ENCODE measurements around the gene MAGEE1. TPM values are rescaled to one million over a fixed set of nuclear protein-coding genes. Genes with fewer than 3 reads are reported as not detected.

MAGEE1 gene
- polyA plus RNA-seq, 1 of the 3 experiments (the other 2 are of a cell fraction), result 1.8 TPM

GRCh38 chrX:76407795-76408194 lies 19.7 kb upstream of the MAGEE1 start:
- TF ChIP-seq GATA2 (CRISPR knock-in tag; IDR thresholded peaks at IDR 0.05), result no peak
- TF ChIP-seq USF1 (IDR thresholded peaks at IDR 0.05; ENCODE audit: borderline replicate concordance, low read depth), result no peak
- TF ChIP-seq FOSL2 (IDR thresholded peaks at IDR 0.05; ENCODE audit: borderline replicate concordance, low read depth), result no peak
- TF ChIP-seq PBX3 (IDR thresholded peaks at IDR 0.05), result no peak
- TF ChIP-seq GABPA (IDR thresholded peaks at IDR 0.05; ENCODE audit: low read depth), result no peak
- no peak for TF ChIP-seq TEAD4 (IDR thresholded peaks at IDR 0.05; ENCODE audit: borderline replicate concordance, insufficient read depth)
- no peak for TF ChIP-seq REST (IDR thresholded peaks at IDR 0.05; ENCODE audit: low read depth, low read length)
- no peak for TF ChIP-seq JUND (IDR thresholded peaks at IDR 0.05)
- no peak for TF ChIP-seq ZBTB33 (IDR thresholded peaks at IDR 0.05; ENCODE audit: borderline replicate concordance, low read depth)
- TF ChIP-seq RXRA (IDR thresholded peaks at IDR 0.05; ENCODE audit: borderline replicate concordance, low read depth), result no peak
- no peak for TF ChIP-seq YY1 (IDR thresholded peaks at IDR 0.05; ENCODE audit: low read depth)
- TF ChIP-seq IRF3 (IDR thresholded peaks at IDR 0.05; ENCODE audit: low read depth, low read length), result no peak
- no peak for TF ChIP-seq MAX (IDR thresholded peaks at IDR 0.05; ENCODE audit: low read depth)
- no peak for TF ChIP-seq TCF12 (IDR thresholded peaks at IDR 0.05)
- no peak for TF ChIP-seq RFX5 (IDR thresholded peaks at IDR 0.05; ENCODE audit: low read length)
- TF ChIP-seq FOXM1 (IDR thresholded peaks at IDR 0.05; ENCODE audit: low read depth), result no peak
- no peak for TF ChIP-seq MXI1 (IDR thresholded peaks at IDR 0.05; ENCODE audit: low read depth, low read length)
- no peak for TF ChIP-seq USF2 (IDR thresholded peaks at IDR 0.05; ENCODE audit: borderline replicate concordance, low read depth, low read length)
- no peak for TF ChIP-seq CHD2 (IDR thresholded peaks at IDR 0.05; ENCODE audit: low read length, partially characterized antibody)
- no peak for TF ChIP-seq EP300 (IDR thresholded peaks at IDR 0.05; ENCODE audit: borderline replicate concordance in 1 of 2, low read depth in 1 of 2, low read length in 1 of 2)
- no peak for DNase-seq

More at GRCh38 chrX:76407795-76408194, 19.7 kb upstream of the MAGEE1 start:
- no peaks in the 10 kb centered on the region for H3F3A ChIP-seq (replicated peaks; ENCODE audit: insufficient read depth)
- H3K9me3 ChIP-seq, result no peaks in the 10 kb centered on the region
- H4K20me1 ChIP-seq (ENCODE audit: insufficient read depth), result no peaks in the 10 kb centered on the region
- H3K4me3 ChIP-seq (ENCODE audit: low read depth in 2 of 2, low read length in 1 of 2), result no peak overlapping the region
- H3K9ac ChIP-seq, result no peak overlapping the region
- no peak overlapping the region for H3K27ac ChIP-seq (ENCODE audit: low read depth in 2 of 2, low read length in 1 of 2)
- H3K79me2 ChIP-seq (ENCODE audit: insufficient read depth), result no peaks in the 10 kb centered on the region
- H3K4me1 ChIP-seq (ENCODE audit: control insufficient read depth in 1 of 2, insufficient read depth in 2 of 2, low read depth in 1 of 2, low read length in 1 of 2), result no peaks in the 10 kb centered on the region
- CTCF ChIA-PET, result no interaction called here
- H2AFZ ChIP-seq (ENCODE audit: low read depth), result no peak overlapping the region
- POLR2A ChIA-PET, result no interaction called here
- H3K27me3 ChIP-seq (ENCODE audit: insufficient read depth), result no peaks in the 10 kb centered on the region; the same call in 1 of the 2 replicates
- WGBS (ENCODE audit: low lambda C conversion rate), result 4% methylated on average over 2 of the region's 2 CpGs
- no peaks in the 10 kb centered on the region for H3K9me2 ChIP-seq
- no peak overlapping the region for H3K4me2 ChIP-seq
- H3K36me3 ChIP-seq (replicated peaks in 1 of 2; ENCODE audit: control insufficient read depth in 1 of 2, insufficient read depth in 2 of 2, low read length in 1 of 2), result no peaks in the 10 kb centered on the region
